Left colon (tissue), 2 donors: ENCODE data around the gene PPP6C. TPM values are rescaled to one million over a fixed set of nuclear protein-coding genes. Genes with fewer than 3 reads are reported as not detected.
"Not testable (repeated sequence)": the region's sequence is repeated elsewhere in the genome, so short reads cannot be mapped to it uniquely, and the experiment has no call there.

Experiments used
- ATAC-seq: fragments of 200-7000 bp; cut with Tn5 transposase; one replicate; pipeline ENCODE4 v1.9.1; 2020; ENCODE audit warnings: mild to moderate bottlenecking, moderate library complexity
- DNase-seq, 2 donors: peaks; one replicate each; pipeline ENCODE4 v3.0.0-alpha.2; 2020
- intact Hi-C, 2 donors: fragments of 100-400 bp; cut with DNase I in 1 of 2; cut with micrococcal nuclease in 1 of 2; formaldehyde crosslinking; loops; one replicate each; pipeline versions ENCODE4 v1.11.2 to v1.14.0; 2022; cut with DNase I, micrococcal nuclease
- total RNA-seq, 2 donors: library from RNA; stranded (reverse); fragmentation: NEBNext Ultra II Directional; extraction: Animal tissue kit (Norgen Biotek cat#: 25700); gene quantifications; one replicate each; pipeline ENCODE4 v1.2.1, GENCODE V29; 2021
- donor health status: DM: no; HTN: no; CAD: no.
- donor health status: DM: yes; HTN: yes; CAD: no.

The PPP6C gene
- total RNA-seq, 2 donors from 2014 or later, result 51.1 to 53.3 TPM

DNA sequence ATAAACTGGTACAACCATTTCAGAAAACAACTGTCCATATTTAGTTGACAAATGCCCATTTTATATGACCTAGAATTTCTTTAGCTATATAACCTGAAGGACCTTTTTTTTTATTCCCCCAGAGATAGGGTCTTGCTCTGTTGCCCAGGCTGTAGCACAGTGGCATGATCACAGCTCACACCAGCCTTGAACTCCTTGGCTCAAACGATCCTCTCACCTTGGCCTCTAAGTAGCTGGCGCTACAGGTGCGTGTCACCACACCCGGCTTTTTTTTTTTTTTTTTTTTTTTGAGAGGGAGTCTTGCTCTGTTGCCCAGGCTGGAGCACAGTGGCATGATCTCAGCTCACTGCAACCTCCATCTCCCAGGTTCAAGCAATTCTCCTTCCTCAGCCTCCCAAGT, 75.1 kb downstream of the PPP6C start:
- intact Hi-C loops, DNase-seq, ATAC-seq: not testable (repeated sequence)

DNA sequence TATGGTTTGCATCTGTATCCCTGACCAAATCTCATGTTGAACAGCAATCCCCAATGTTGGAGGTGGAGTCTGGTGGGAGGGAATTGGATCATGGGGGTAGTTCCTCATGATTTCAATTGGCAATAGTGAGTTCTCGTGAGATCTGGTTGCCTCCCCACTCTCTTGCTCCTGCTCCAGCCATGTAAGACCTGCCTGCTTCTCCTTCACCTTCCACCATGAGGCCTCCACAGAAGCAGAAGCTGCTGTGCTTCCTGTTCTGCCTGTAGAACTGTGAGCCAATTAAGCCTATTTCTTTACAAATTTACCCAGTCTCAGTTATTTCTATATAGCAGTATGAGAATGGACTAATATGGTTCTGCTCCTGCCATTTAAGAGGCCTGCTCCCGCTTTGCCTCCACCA, 79.1 kb downstream of the PPP6C start:
- DNase-seq (no peak), ATAC-seq (no peak)
- intact Hi-C loops, result no loop called here

DNA sequence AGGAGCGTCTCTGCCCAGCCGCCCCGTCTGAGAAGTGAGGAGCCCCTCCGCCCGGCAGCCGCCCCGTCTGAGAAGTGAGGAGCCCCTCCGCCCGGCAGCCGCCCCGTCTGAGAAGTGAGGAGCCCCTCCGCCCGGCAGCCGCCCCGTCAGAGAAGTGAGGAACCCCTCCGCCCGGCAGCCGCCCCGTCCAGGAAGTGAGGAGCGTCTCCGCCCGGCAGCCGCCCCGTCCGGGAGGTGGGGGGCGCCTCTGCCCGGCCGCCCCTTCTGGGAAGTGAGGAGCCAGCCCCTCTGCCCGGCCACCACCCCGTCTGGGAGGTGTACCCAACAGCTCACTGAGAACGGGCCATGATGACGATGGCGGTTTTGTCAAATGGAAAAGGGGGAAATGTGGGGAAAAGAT, 81.1 kb downstream of the PPP6C start:
- DNase-seq, intact Hi-C loops, ATAC-seq: not testable (repeated sequence)

DNA sequence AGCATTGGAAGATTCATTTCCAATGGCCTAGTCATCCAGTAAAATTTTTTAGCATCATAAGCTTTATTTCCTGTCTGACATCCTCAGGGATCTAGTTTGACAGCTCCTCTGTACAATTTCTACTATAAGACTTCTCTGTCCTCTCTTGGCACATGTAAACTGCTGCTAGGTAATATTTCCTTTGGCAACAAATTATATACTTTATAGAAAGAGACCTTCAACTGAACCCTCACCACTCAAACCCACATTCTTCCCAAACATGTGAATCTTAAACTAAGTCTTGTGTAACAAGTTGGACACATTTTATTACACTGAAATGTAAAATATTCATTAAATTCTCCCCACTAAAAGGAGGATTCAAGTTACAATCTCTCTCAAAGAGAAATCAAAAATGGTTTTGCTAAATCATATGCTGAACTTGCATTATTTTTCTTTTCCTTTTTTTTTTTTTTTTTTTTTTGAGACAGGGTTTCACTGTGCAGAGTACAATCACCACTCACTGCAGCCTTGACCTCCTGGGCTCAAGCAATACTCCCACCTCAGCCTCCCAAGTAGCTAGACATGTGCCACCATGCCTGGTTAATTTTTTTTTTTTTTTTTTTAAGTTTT, 83.2 kb downstream of the PPP6C start:
- intact Hi-C loops, result no loop called here
- no peak for ATAC-seq
- no peak for DNase-seq

DNA sequence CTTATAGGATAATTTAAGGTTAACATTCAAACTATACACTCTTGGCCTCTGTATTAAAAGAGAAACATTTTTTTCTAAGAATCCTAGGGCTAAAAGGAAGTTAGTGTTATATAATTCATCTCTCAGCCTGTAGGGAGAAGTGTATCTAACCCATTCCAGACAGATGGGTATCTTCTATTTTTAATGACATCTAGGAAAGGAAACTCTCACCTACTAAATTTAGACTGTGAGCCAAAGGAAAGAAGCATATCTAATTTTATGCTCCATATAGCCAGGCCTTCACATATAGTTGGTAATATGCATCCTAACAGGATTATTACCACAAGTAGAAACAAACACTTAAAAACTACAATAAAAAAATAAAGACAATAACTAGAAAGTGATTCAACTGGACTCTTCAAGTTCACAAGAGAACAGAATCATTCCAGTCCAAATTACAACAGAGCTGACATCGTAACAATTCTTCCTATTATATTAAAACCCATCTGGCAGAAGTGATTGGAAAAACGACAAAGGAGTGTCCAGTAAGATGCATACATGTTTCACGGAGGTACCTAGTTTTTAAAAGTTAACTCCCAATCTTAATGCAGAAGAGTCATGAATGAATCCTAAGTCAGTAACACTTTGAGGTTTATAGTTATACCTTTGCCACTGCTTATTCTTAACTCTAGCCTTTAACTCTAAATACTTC, 85.7 kb downstream of the PPP6C start:
- no peak for DNase-seq
- ATAC-seq, result no peak
- intact Hi-C loops, result no loop called here

DNA sequence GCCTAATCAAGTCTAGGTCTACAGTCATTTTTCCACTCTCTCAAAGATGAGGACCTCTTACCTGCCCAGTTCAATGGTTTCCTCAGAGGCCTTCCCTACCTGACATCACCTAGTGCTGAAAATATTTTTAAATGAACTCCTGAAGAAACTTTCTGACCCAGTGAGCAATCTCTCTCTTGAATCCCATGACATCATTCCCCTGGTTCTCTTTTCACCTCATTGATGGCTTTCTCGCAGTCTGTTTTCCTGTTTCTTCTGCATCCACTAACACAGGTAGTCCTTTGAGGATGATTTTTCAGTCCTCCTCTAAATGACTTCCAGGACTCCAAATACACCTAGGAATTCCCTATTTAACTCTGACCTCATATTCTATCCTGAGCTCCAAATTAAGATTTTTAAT, 86.6 kb downstream of the PPP6C start:
- no peak for ATAC-seq

DNA sequence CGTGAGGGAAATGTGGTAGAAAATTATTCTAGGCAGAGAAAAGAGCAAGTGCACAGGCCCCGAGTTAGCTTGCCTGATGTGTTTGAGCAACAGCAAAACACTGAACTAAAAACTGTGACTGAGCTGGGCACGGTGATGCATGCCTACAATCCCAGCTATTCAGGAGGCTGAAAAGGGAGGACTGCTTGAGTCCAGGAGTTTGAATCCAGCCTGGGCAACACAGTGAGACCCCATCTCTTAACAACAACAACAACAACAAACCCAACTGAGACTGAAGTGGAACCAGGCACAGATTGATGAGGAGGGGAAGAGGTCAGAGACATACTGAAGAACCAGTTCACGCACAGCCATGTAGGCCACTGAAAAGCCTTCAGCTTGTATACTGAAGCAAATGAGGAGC, 88.8 kb downstream of the PPP6C start:
- ATAC-seq (no peak), DNase-seq (no peak)
- intact Hi-C loops, result no loop called here

More for the DNA sequence above, 86.6 kb downstream of the PPP6C start:
- intact Hi-C loops, result no loop called here
- no peak for DNase-seq

DNA sequence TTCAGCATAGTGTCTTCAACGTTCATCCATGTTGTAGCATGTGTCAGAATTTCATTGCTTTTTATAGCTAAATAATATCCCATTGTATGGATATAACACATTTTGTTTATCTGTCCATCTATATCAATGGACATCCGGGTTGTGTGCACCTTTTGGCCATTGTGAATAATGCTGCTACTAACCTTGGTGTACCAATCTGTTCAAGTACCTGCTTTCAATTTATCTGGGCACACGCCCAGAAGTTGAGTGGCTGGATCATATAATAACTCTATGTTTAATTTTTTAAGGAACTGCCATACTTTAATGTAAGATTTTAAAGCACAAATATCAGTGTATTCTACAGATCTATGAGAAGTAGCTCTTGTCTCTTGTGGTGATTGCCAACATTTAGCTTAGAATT, 89.8 kb downstream of the PPP6C start:
- intact Hi-C loops, result no loop called here
- DNase-seq (no peak), ATAC-seq (no peak)

Other genes starting within 250 kb of the PPP6C start
- gene GOLGA1, start 248.7 kb downstream of the PPP6C start, total RNA-seq, result 10 to 100 TPM; 26.4 to 30.5 TPM
- gene SCAI, start 46.3 kb downstream of the PPP6C start, total RNA-seq, result 1 to 10 TPM; 7.2 to 7.7 TPM
- 10 to 100 TPM; 10.3 to 11.0 TPM for gene RABEPK, start 10.7 kb upstream of the PPP6C start, total RNA-seq
- gene HSPA5, start 51.5 kb upstream of the PPP6C start, total RNA-seq, result 100 to 1,000 TPM; 193 to 227 TPM
- 10 to 100 TPM; 37.9 to 40.0 TPM for gene GAPVD1, start 72.0 kb upstream of the PPP6C start, total RNA-seq